B cell (primary cell): ENCODE data around the gene PPOX. TPM values are rescaled to one million over a fixed set of nuclear protein-coding genes. Genes with fewer than 3 reads are reported as not detected.

Experiments
- ATAC-seq: fragments of 200-7000 bp; cut with Tn5 transposase; one replicate; pipeline ENCODE4 v1.10.0; 2021; ENCODE audit warnings: low read depth, mild to moderate bottlenecking, moderate number of reproducible peaks, moderate library complexity
- CTCF ChIA-PET: fragments of 350-600 bp; sonication (Branson Sonifier 250); formaldehyde crosslinking; loops from one replicate; lab custom pipeline; 2021; ENCODE audit warnings: antibody characterized with exemption, inconsistent platforms; lab: Charles Lee
- POLR2A ChIA-PET: fragments of 350-600 bp; sonication (Branson Sonifier 250); formaldehyde crosslinking; loops from one replicate; lab custom pipeline; 2021; ENCODE audit warnings: antibody characterized with exemption; lab: Charles Lee
- DNase-seq: peaks from one replicate; pipeline ENCODE4 v3.0.0; 2013
- H2AFZ ChIP-seq: 2 replicates; pipeline ENCODE4 v1.6.1; 2012; ENCODE audit warnings: mild to moderate bottlenecking, low read depth, low read length; ENCODE audit not compliant: insufficient read depth, poor library complexity, severe bottlenecking
- H3K27ac ChIP-seq, 2 donors: 1 replicate in 1 of 2; 2 replicates in 1 of 2; pipeline ENCODE4 v1.5.1; 2012 to 2013; ENCODE audit warnings: low read length in 2 of 2, mild to moderate bottlenecking in 2 of 2, moderate library complexity in 1 of 2
- H3K27me3 ChIP-seq, 4 experiments: fragments of 200-600 bp in 1 of 4; sonication (generic) in 1 of 4; replicated peaks in 1 of 4; 1 replicate in 2 of 4; 2 replicates in 2 of 4; pipeline versions ENCODE4 v1.6.1 to v1.7.0; 2013 to 2016; ENCODE audit warnings: low read length in 3 of 4, mild to moderate bottlenecking in 2 of 4, mixed read lengths in 1 of 4, moderate library complexity in 1 of 4; ENCODE audit not compliant: insufficient read depth in 4 of 4, control insufficient read depth in 3 of 4; ENCODE audit errors: control extremely low read depth in 1 of 4
- H3K36me3 ChIP-seq, 2 experiments: replicated peaks in 1 of 2; 1 replicate in 1 of 2; 2 replicates in 1 of 2; pipeline versions ENCODE4 v1.6.1 to v1.7.1; 2013; ENCODE audit warnings: low read length in 1 of 2; ENCODE audit not compliant: insufficient read depth in 2 of 2, control insufficient read depth in 1 of 2; ENCODE audit errors: control extremely low read depth in 1 of 2, extremely low read depth in 1 of 2
- H3K4me1 ChIP-seq, 2 donors: fragments of 200-600 bp in 1 of 2; sonication (generic) in 1 of 2; 1 replicate in 1 of 2; 2 replicates in 1 of 2; pipeline versions ENCODE4 v1.5.1 to v1.6.1; 2013 to 2017; ENCODE audit warnings: low read length in 2 of 2; ENCODE audit not compliant: control insufficient read depth in 2 of 2, insufficient read depth in 2 of 2
- H3K4me2 ChIP-seq: replicated peaks from 2 replicates; pipeline ENCODE3; 2012; ENCODE audit warnings: mild to moderate bottlenecking, low read depth, low read length; ENCODE audit not compliant: poor library complexity, severe bottlenecking
- H3K4me3 ChIP-seq, 5 experiments: fragments of 200-600 bp in 1 of 5; sonication (generic) in 1 of 5; 1 replicate in 3 of 5; 2 replicates in 2 of 5; pipeline versions ENCODE4 v1.5.1 to v1.7.0; 2011 to 2016; ENCODE audit warnings: low read length in 4 of 5, mild to moderate bottlenecking in 4 of 5, low read depth in 2 of 5, control low read depth in 1 of 5, moderate library complexity in 1 of 5; ENCODE audit not compliant: insufficient read depth in 1 of 5; ENCODE audit errors: control extremely low read depth in 1 of 5, extremely low read depth in 1 of 5
- H3K79me2 ChIP-seq: fragments of 200-600 bp; sonication (generic); one replicate; pipeline ENCODE4 v1.6.0; 2016; ENCODE audit warnings: low read length; ENCODE audit not compliant: control insufficient read depth, insufficient read depth
- H3K9ac ChIP-seq: fragments of 200-600 bp; sonication (generic); 2 replicates; pipeline ENCODE4 v1.6.1; 2017; ENCODE audit warnings: mild to moderate bottlenecking, low read length, moderate library complexity
- H3K9me3 ChIP-seq, 3 donors: one replicate each; pipeline versions ENCODE4 v1.6.1 to v1.7.1; 2013; ENCODE audit warnings: low read length in 2 of 3; ENCODE audit not compliant: control insufficient read depth in 2 of 3, insufficient read depth in 1 of 3; ENCODE audit errors: control extremely low read depth in 1 of 3
- H4K20me1 ChIP-seq: 2 replicates; pipeline ENCODE4 v1.6.0; 2012; ENCODE audit warnings: mild to moderate bottlenecking, low read length; ENCODE audit not compliant: insufficient read depth, control insufficient read depth, poor library complexity, severe bottlenecking
- H3K27ac Mint-ChIP-seq: one replicate; pipeline ENCODE4 v1.8.0; 2021; ENCODE audit warnings: mixed read lengths
- H3K27me3 Mint-ChIP-seq: one replicate; pipeline ENCODE4 v1.8.0; 2021; ENCODE audit warnings: mixed read lengths
- H3K4me1 Mint-ChIP-seq: one replicate; pipeline ENCODE4 v1.8.0; 2021; ENCODE audit warnings: mixed read lengths
- H3K4me3 Mint-ChIP-seq: one replicate; pipeline ENCODE4 v1.8.0; 2021; ENCODE audit warnings: mixed read lengths
- H3K9me3 Mint-ChIP-seq: one replicate; pipeline ENCODE4 v1.8.0; 2022; ENCODE audit warnings: mixed read lengths; ENCODE audit not compliant: insufficient read depth
- EZH2 ChIP-seq: IDR thresholded peaks from 2 replicates; pipeline ENCODE4 v1.6.1; 2012; ENCODE audit warnings: borderline replicate concordance, low read depth, mild to moderate bottlenecking, moderate library complexity, low read length; ENCODE audit not compliant: insufficient read depth, poor library complexity, severe bottlenecking
- WGBS: methylation state at CpG from one replicate; pipeline ENCODE4 v1.1.5; 2013; ENCODE audit warnings: missing lambda C conversion rate; ENCODE audit not compliant: insufficient coverage; 5-methylcytosine and 5-hydroxymethylcytosine counted together
- intact Hi-C: fragments of 100-400 bp; cut with micrococcal nuclease; formaldehyde crosslinking; loops from one replicate; pipeline ENCODE4 v1.10.0; 2022
- polyA plus RNA-seq: library from polyadenylated mRNA; depleted of rRNA; stranded (reverse); fragments of >200 nt; gene quantifications from 2 replicates; pipeline ENCODE4 v1.2.3, GENCODE V29; 2012
- total RNA-seq, 2 donors: library from RNA; stranded (reverse); fragments of 120-200 nt in 1 of 2; gene quantifications; 1 replicate in 1 of 2; 2 replicates in 1 of 2; pipeline versions ENCODE4 v1.2.3 to v1.2.4, GENCODE V29; 2013 to 2022
- TF ChIP-seq, protein P1 (sequence below): fragments of 200-600 bp; IDR thresholded peaks from one replicate; pipeline ENCODE4 v1.8.0; 2022; ENCODE audit warnings: antibody characterized with exemption, mild to moderate bottlenecking

Gene PPOX
- total and polyA plus RNA-seq, 2 donors (not counting 1 experiment from before 2014, with no cell fraction given) = 65.6 to 82.3 TPM

DNA sequence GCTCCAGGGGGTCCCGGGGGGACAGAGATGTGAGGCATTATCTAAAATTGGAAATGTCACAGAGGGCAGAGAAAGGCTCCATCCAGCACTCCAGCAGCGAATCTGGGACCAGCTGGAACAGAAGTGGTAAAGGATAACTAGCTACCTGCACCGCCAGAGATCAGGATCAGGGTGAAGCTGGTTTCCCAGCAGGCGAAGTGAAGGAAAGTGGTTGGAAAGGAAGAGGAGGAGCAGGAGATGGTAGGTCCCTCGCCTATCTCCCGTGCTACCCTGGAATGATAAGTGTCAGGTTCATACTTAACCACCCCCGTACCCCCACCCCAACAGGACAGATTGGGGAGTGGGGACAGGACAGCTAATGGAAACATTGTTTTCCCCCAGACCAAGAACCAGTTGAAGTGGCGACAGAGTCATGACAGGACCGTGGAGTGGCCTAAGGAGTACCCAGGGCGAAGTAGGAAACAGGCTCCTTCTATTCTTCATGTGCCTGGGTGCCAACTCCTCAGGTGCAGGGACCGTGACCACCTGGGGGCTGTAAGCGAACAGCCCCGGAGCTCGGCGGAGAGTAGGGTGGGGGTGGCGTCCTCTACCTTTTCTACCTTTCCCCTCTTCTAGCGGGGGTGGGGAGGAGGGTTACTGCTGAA lies 10.4 kb downstream of the PPOX start:
- Mint-ChIP-seq H3K27me3 (no peaks in the 10 kb centered on the region), H3K4me3 (peak overlapping the region; percentile 99), H3K27ac (peak overlapping the region; percentile 100), H3K4me1 (peaks cover 58% of the 10 kb centered on the region), H3K9me3 (no peaks in the 10 kb centered on the region)
- Histone ChIP-seq H3K27me3 (no peaks in the 10 kb centered on the region), H3K4me2 (peak overlapping the region; percentile 82), H3K27ac (peak overlapping the region; percentile 76 to 81), H3K4me3 (peak overlapping the region; percentile 75 to 95 (median 90)), H3K36me3 (peaks cover 3 to 43% of the 10 kb centered on the region in 2 experiments), H3K9me3 (no peaks in the 10 kb centered on the region), H3K4me1 (peaks cover 29 to 45% of the 10 kb centered on the region in 2 donors), H3K9ac (peak overlapping the region; percentile 83), H3K79me2 (peaks cover 33% of the 10 kb centered on the region), H2AFZ (peak overlapping the region; percentile 96), H4K20me1 (peaks cover 14% of the 10 kb centered on the region)
- 32% methylated on average over 9 of the region's 17 CpGs for whole genome bisulfite sequencing
- intact Hi-C loops = loop anchor here (1.0 kb wide), 4 partner anchors 9 to 26 kb away; partner anchors contain the start of genes NDUFS2, PPOX and USP21
- no peak for DNase-seq
- TF ChIP-seq, protein P1, sequence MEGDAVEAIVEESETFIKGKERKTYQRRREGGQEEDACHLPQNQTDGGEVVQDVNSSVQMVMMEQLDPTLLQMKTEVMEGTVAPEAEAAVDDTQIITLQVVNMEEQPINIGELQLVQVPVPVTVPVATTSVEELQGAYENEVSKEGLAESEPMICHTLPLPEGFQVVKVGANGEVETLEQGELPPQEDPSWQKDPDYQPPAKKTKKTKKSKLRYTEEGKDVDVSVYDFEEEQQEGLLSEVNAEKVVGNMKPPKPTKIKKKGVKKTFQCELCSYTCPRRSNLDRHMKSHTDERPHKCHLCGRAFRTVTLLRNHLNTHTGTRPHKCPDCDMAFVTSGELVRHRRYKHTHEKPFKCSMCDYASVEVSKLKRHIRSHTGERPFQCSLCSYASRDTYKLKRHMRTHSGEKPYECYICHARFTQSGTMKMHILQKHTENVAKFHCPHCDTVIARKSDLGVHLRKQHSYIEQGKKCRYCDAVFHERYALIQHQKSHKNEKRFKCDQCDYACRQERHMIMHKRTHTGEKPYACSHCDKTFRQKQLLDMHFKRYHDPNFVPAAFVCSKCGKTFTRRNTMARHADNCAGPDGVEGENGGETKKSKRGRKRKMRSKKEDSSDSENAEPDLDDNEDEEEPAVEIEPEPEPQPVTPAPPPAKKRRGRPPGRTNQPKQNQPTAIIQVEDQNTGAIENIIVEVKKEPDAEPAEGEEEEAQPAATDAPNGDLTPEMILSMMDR = no peak
- no peak for TF ChIP-seq EZH2
- POLR2A ChIA-PET = interaction anchor here (0.7 to 2.3 kb wide), 6 partner anchors 10 to 49 kb away, joined by 3 to 10 read pairs (median 6); partner anchors contain the start of genes NDUFS2, PPOX and TOMM40L
- CTCF ChIA-PET = interaction anchor here (0.6 to 3.3 kb wide), 5 partner anchors 10 to 78 kb away, joined by 3 to 24 read pairs (median 4); partner anchors contain the start of genes KLHDC9, PPOX and TOMM40L
- ATAC-seq = no peak
